PC-9 (cell line): ENCODE data around the gene SLC38A3. TPM values are rescaled to one million over a fixed set of nuclear protein-coding genes. Genes with fewer than 3 reads are reported as not detected.
A peak's percentile ranks its signal among the peaks of the same experiment; 100 is the strongest.

Experiments used
- BruUV-seq: library from RNA; stranded (reverse); fragments of 400-500 nt; replicated peaks from 2 replicates; lab custom pipeline; 2021; lab: Mats Ljungman, UMichigan
- CTCF ChIA-PET: fragments of 300-600 bp; sonication (Branson Sonifier 250); formaldehyde crosslinking; loops from one replicate; lab custom pipeline; 2022; ENCODE audit warnings: antibody characterized with exemption; lab: Charles Lee
- POLR2A ChIA-PET: fragments of 300-600 bp; sonication (Branson Sonifier 250); formaldehyde crosslinking; loops from one replicate; lab custom pipeline; 2022; ENCODE audit warnings: antibody characterized with exemption; ENCODE audit not compliant: unreplicated experiment; lab: Charles Lee
- DNase-seq, 2 experiments: peaks; one replicate each; pipeline versions ENCODE4 v3.0.0 to v3.0.0-alpha.2; 2015 to 2022; ENCODE audit warnings: mixed read lengths in 1 of 2
- H2AFZ ChIP-seq: fragments of 200-600 bp; sonication (generic); 2 replicates; pipeline ENCODE4 v1.8.1; 2017; ENCODE audit warnings: antibody characterized with exemption
- H3F3A ChIP-seq: fragments of 200-600 bp; sonication (generic); 2 replicates; pipeline ENCODE4 v1.8.1; 2017; ENCODE audit warnings: antibody characterized with exemption, mild to moderate bottlenecking, low read depth; ENCODE audit not compliant: insufficient read depth
- H3K27ac ChIP-seq: fragments of 200-600 bp; sonication (generic); 2 replicates; pipeline ENCODE4 v1.6.1; 2016; ENCODE audit warnings: mixed run types
- H3K27me3 ChIP-seq: fragments of 200-600 bp; sonication (generic); 2 replicates; pipeline ENCODE4 v1.6.1; 2016; ENCODE audit warnings: low read depth, mixed run types; ENCODE audit not compliant: insufficient read depth
- H3K36me3 ChIP-seq: fragments of 200-600 bp; sonication (generic); 2 replicates; pipeline ENCODE4 v1.6.1; 2016; ENCODE audit warnings: low read depth, mixed run types
- H3K4me1 ChIP-seq: fragments of 200-600 bp; sonication (generic); replicated peaks from 2 replicates; pipeline ENCODE4 v1.6.1; 2016; ENCODE audit warnings: mixed run types; ENCODE audit not compliant: insufficient read depth
- H3K4me2 ChIP-seq: fragments of 200-600 bp; sonication (generic); 2 replicates; pipeline ENCODE4 v1.6.1; 2017; ENCODE audit warnings: mixed run types
- H3K4me3 ChIP-seq: fragments of 200-600 bp; sonication (generic); 2 replicates; pipeline ENCODE4 v1.6.1; 2016; ENCODE audit warnings: mixed run types
- H3K79me2 ChIP-seq: fragments of 200-600 bp; sonication (generic); 2 replicates; pipeline ENCODE4 v1.6.1; 2017; ENCODE audit warnings: low read depth, mixed run types
- H3K9me2 ChIP-seq: fragments of 200-600 bp; sonication (generic); 2 replicates; pipeline ENCODE4 v1.8.1; 2017; ENCODE audit warnings: mild to moderate bottlenecking; ENCODE audit not compliant: insufficient read depth
- H3K9me3 ChIP-seq: fragments of 200-600 bp; sonication (generic); 2 replicates; pipeline ENCODE4 v1.8.1; 2016; ENCODE audit warnings: low read depth; ENCODE audit not compliant: insufficient read depth
- H4K20me1 ChIP-seq: fragments of 200-600 bp; sonication (generic); 2 replicates; pipeline ENCODE4 v1.8.1; 2017; ENCODE audit not compliant: insufficient read depth
- CTCF ChIP-seq: fragments of 200-600 bp; sonication (generic); conservative IDR thresholded peaks from 2 replicates; pipeline ENCODE4 v1.6.1; 2017; ENCODE audit warnings: mixed run types, antibody characterized with exemption, mild to moderate bottlenecking, moderate library complexity
- EZH2 ChIP-seq: fragments of 200-600 bp; sonication (generic); IDR thresholded peaks from 2 replicates; pipeline ENCODE4 v1.8.0; 2017; ENCODE audit warnings: antibody characterized with exemption, low read depth
- intact Hi-C: fragments of 100-400 bp; cut with micrococcal nuclease; formaldehyde crosslinking; loops from one replicate; pipeline ENCODE4 v1.10.0; 2022; ENCODE audit not compliant: unreplicated experiment
- total RNA-seq: library from RNA; stranded (reverse); gene quantifications from 2 replicates; pipeline ENCODE4 v1.2.3, GENCODE V29; 2021

The SLC38A3 gene
- total RNA-seq, 1 experiment from 2014 or later = 0.37 TPM

DNA sequence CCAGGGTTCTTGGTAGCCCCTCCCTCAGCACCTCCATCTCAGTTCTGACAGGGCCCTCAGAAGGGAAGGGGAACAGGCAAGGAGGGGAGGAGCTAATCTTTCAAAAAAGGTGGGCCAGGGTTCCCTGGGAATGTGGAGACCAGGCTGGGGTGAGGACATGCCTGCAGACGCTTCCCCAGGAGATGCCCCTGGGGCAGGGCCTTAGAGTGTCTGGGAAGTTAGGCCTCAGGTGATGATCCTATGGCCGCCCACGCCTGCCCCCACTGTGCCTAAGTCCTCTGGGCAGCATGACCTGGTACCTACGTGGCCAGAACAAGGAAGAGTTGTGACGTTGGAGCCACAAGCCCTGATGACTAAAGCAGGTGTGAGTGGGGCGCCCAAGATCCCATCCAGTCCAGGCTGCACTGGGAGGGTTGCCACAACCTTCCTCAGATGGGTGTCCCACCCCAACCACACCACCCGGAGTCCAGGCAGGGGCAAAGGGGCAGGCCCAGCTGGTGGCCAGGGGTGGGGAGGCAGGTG is 60.0 kb downstream of the SLC38A3 start:
- DNase-seq = peak in 1 of 2 experiments; percentile 85
- Histone ChIP-seq H3K36me3 (no peaks in the 10 kb centered on the region), H3F3A (peaks cover 34% of the 10 kb centered on the region), H3K4me1 (peaks cover 52% of the 10 kb centered on the region), H3K27ac (peak overlapping the region; percentile 86), H3K4me2 (peak overlapping the region; percentile 59), H4K20me1 (no peaks in the 10 kb centered on the region), H3K9me3 (no peaks in the 10 kb centered on the region), H3K79me2 (no peaks in the 10 kb centered on the region; the same call in 1 of the 2 replicates), H3K27me3 (no peaks in the 10 kb centered on the region), H3K4me3 (no peak overlapping the region), H2AFZ (no peak overlapping the region), H3K9me2 (no peaks in the 10 kb centered on the region)
- TF ChIP-seq EZH2 = no peak
- TF ChIP-seq CTCF = no peak
- POLR2A ChIA-PET = interaction anchor here (0.5 to 1.2 kb wide), 8 partner anchors 17 to 347 kb away, joined by 3 to 18 read pairs (median 6); partner anchors contain the start of genes CISH, HYAL3, IFRD2 and NAA80
- intact Hi-C loops = loop anchor here (2.0 to 5.0 kb wide), 6 partner anchors 28 to 340 kb away; partner anchors contain the start of genes GNAI2, HYAL3 and NAA80
- no TSS peak for BruUV-seq
- CTCF ChIA-PET = interaction anchor here (0.6 to 1.2 kb wide), 7 partner anchors 10 to 101 kb away, joined by 3 to 10 read pairs (median 7); no protein-coding TSS in a partner anchor

DNA sequence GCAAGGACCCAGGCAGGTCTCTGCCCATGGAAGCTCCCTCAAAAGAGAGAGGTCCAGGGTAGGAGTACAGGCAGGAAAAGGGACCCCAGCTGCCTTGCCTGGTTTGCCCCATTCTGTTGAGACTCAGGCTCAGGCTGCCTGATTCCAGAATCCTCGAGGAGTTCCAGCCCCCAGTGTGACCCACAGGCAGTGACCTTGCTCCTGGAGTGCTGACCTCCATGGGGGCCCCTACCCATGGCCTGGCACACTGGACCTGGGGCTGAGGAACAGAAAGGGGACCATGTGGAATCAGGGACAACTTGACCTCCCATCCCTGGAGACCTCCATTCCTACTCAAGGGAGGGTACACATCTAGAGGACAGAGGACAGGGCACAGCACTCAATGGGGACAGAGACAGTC is 60.5 kb downstream of the SLC38A3 start:
- ChIA-PET POLR2A (no interaction called here), CTCF (interaction anchor here (0.5 kb wide), 1 partner anchor 32 kb away, joined by 4 read pairs; no protein-coding TSS in a partner anchor)
- Histone ChIP-seq H3K36me3 (no peaks in the 10 kb centered on the region), H3K9me2 (no peaks in the 10 kb centered on the region), H3K4me2 (peak overlapping the region; percentile 59), H3K9me3 (no peaks in the 10 kb centered on the region), H4K20me1 (no peaks in the 10 kb centered on the region), H3K27me3 (no peaks in the 10 kb centered on the region), H3K79me2 (peaks cover 5% of the 10 kb centered on the region; the same call in 1 of the 2 replicates), H2AFZ (no peak overlapping the region), H3K4me1 (peaks cover 57% of the 10 kb centered on the region), H3K27ac (peak overlapping the region; percentile 86), H3F3A (peaks cover 34% of the 10 kb centered on the region), H3K4me3 (no peak overlapping the region)
- intact Hi-C loops = loop anchor here (2.0 to 5.0 kb wide), 5 partner anchors 29 to 339 kb away; partner anchors contain the start of genes GNAI2, HYAL3 and NAA80
- no peak for TF ChIP-seq CTCF
- no peak for TF ChIP-seq EZH2
- no peak for DNase-seq
- BruUV-seq = no TSS peak

GRCh38 chr3:50266017-50266416 is 60.9 kb downstream of the SLC38A3 start:
- peak overlapping the region; percentile 86 for H3K27ac ChIP-seq
- H3K9me2 ChIP-seq = no peaks in the 10 kb centered on the region
- H2AFZ ChIP-seq = no peak overlapping the region
- DNase-seq = no peak
- no peaks in the 10 kb centered on the region for H3K27me3 ChIP-seq
- peaks cover 62% of the 10 kb centered on the region for H3K4me1 ChIP-seq
- TF ChIP-seq EZH2 (no peak), CTCF (no peak)
- H3K4me2 ChIP-seq = peak overlapping the region; percentile 59
- H3K9me3 ChIP-seq = no peaks in the 10 kb centered on the region
- no peaks in the 10 kb centered on the region for H3K36me3 ChIP-seq
- H3K4me3 ChIP-seq = no peak overlapping the region
- peaks cover 34% of the 10 kb centered on the region for H3F3A ChIP-seq
- POLR2A ChIA-PET = no interaction called here
- peaks cover 10% of the 10 kb centered on the region for H3K79me2 ChIP-seq
- no peaks in the 10 kb centered on the region for H4K20me1 ChIP-seq
- CTCF ChIA-PET = interaction anchor here (0.5 kb wide), 1 partner anchor 32 kb away, joined by 4 read pairs; no protein-coding TSS in a partner anchor
- intact Hi-C loops = loop anchor here (5.0 kb wide), 1 partner anchor 71 kb away; no protein-coding TSS in a partner anchor
- no TSS peak for BruUV-seq
